IPS DF 6.9 (cell line): ENCODE results near the gene GBF1.

ENCODE experiments used
- DNase-seq: peaks from one replicate; pipeline ENCODE4 v3.0.0-alpha.2; 2013; ENCODE audit warnings: low read depth, low spot score
- H3K27ac ChIP-seq: one replicate; pipeline ENCODE4 v1.5.1; 2013; ENCODE audit warnings: low read length, control low read depth
- H3K27me3 ChIP-seq: 2 replicates; pipeline ENCODE4 v1.6.1; 2013; ENCODE audit warnings: mild to moderate bottlenecking, low read length; ENCODE audit not compliant: control insufficient read depth, insufficient read depth
- H3K36me3 ChIP-seq: 2 replicates; pipeline ENCODE4 v1.6.1; 2013; ENCODE audit warnings: low read length; ENCODE audit not compliant: control insufficient read depth, insufficient read depth
- H3K4me1 ChIP-seq: 2 replicates; pipeline ENCODE4 v1.6.1; 2013; ENCODE audit warnings: low read length; ENCODE audit not compliant: control insufficient read depth, insufficient read depth
- H3K4me3 ChIP-seq: 2 replicates; pipeline ENCODE4 v1.5.1; 2013; ENCODE audit warnings: mild to moderate bottlenecking, low read length
- H3K9me3 ChIP-seq: 2 replicates; pipeline ENCODE4 v1.6.1; 2013; ENCODE audit warnings: low read length, inconsistent platforms; ENCODE audit not compliant: control insufficient read depth, insufficient read depth
- WGBS: extraction: QIAGEN DNeasy Blood & Tissue Kit; methylation state at CpG from one replicate; pipeline ENCODE4 v1.1.7; 2013; ENCODE audit warnings: mixed read lengths, missing lambda C conversion rate; ENCODE audit not compliant: insufficient read length, insufficient coverage; 5-methylcytosine and 5-hydroxymethylcytosine counted together

The GBF1 gene

GRCh38 chr10:102341038-102341688 is 95.8 kb downstream of the GBF1 start:
- Histone ChIP-seq H3K9me3 (no peaks in the 10 kb centered on the region; the same call in 1 of the 2 replicates), H3K27ac (no peak overlapping the region), H3K4me3 (no peak overlapping the region), H3K4me1 (no peaks in the 10 kb centered on the region), H3K27me3 (peaks cover 23% of the 10 kb centered on the region), H3K36me3 (peaks cover 2% of the 10 kb centered on the region; the same call in 1 of the 2 replicates)
- WGBS = no CpG with 5 or more reads among the region's 2 CpGs
- DNase-seq = no peak

- no peaks in the 10 kb centered on the region for H3K4me1 ChIP-seq
- WGBS = no CpG with 5 or more reads among the region's 2 CpGs
- peaks cover 2% of the 10 kb centered on the region; the same call in 1 of the 2 replicates for H3K36me3 ChIP-seq
- no peaks in the 10 kb centered on the region; the same call in 1 of the 2 replicates for H3K9me3 ChIP-seq
- no peak overlapping the region for H3K4me3 ChIP-seq
- H3K27me3 ChIP-seq = peaks cover 23% of the 10 kb centered on the region
- no peak overlapping the region for H3K27ac ChIP-seq
- DNase-seq = peak; percentile 35
Observed at GRCh38 chr10:102342458-102342857, 97.1 kb downstream of the GBF1 start.

GRCh38 chr10:102342958-102343357 is 97.6 kb downstream of the GBF1 start:
- Histone ChIP-seq H3K36me3 (peaks cover 2% of the 10 kb centered on the region; the same call in 1 of the 2 replicates), H3K4me1 (no peaks in the 10 kb centered on the region), H3K27me3 (peaks cover 23% of the 10 kb centered on the region), H3K4me3 (no peak overlapping the region), H3K9me3 (no peaks in the 10 kb centered on the region; the same call in 1 of the 2 replicates), H3K27ac (no peak overlapping the region)
- DNase-seq = no peak
- no CpG with 5 or more reads among the region's 3 CpGs for WGBS

- Histone ChIP-seq H3K27me3 (peaks cover 23% of the 10 kb centered on the region), H3K4me3 (no peak overlapping the region), H3K36me3 (peaks cover 2% of the 10 kb centered on the region; the same call in 1 of the 2 replicates), H3K27ac (no peak overlapping the region), H3K4me1 (no peaks in the 10 kb centered on the region), H3K9me3 (no peaks in the 10 kb centered on the region; the same call in 1 of the 2 replicates)
- no CpG with 5 or more reads among the region's 3 CpGs for WGBS
- no peak for DNase-seq
Observed at GRCh38 chr10:102344067-102344466, 98.7 kb downstream of the GBF1 start.

- no peaks in the 10 kb centered on the region for H3K4me1 ChIP-seq
- H3K27me3 ChIP-seq = peaks cover 14% of the 10 kb centered on the region
- WGBS = no CpG with 5 or more reads among the region's 2 CpGs
- H3K4me3 ChIP-seq = no peak overlapping the region
- H3K36me3 ChIP-seq = peaks cover 2% of the 10 kb centered on the region; the same call in 1 of the 2 replicates
- H3K27ac ChIP-seq = no peak overlapping the region
- DNase-seq = peak; percentile 18
- H3K9me3 ChIP-seq = no peaks in the 10 kb centered on the region; the same call in 1 of the 2 replicates
Observed at GRCh38 chr10:102347236-102347828, 102.0 kb downstream of the GBF1 start.

- H3K27ac ChIP-seq = no peak overlapping the region
- no CpG with 5 or more reads among the region's 7 CpGs for WGBS
- no peaks in the 10 kb centered on the region for H3K9me3 ChIP-seq
- H3K4me1 ChIP-seq = no peaks in the 10 kb centered on the region
- DNase-seq = peak; percentile 29
- no peaks in the 10 kb centered on the region for H3K36me3 ChIP-seq
- no peak overlapping the region for H3K4me3 ChIP-seq
- H3K27me3 ChIP-seq = no peaks in the 10 kb centered on the region
Observed at GRCh38 chr10:102352066-102352715, 106.9 kb downstream of the GBF1 start.

GRCh38 chr10:102354451-102354850 is 109.1 kb downstream of the GBF1 start:
- H3K9me3 ChIP-seq = no peaks in the 10 kb centered on the region
- no peaks in the 10 kb centered on the region for H3K4me1 ChIP-seq
- H3K4me3 ChIP-seq = no peak overlapping the region
- no CpG with 5 or more reads among the region's 3 CpGs for WGBS
- no peak for DNase-seq
- H3K27me3 ChIP-seq = no peaks in the 10 kb centered on the region
- peaks cover 7% of the 10 kb centered on the region; the same call in 1 of the 2 replicates for H3K36me3 ChIP-seq
- H3K27ac ChIP-seq = no peak overlapping the region

- H3K36me3 ChIP-seq = peaks cover 16% of the 10 kb centered on the region; the same call in 1 of the 2 replicates
- no peaks in the 10 kb centered on the region for H3K4me1 ChIP-seq
- no peak overlapping the region for H3K27ac ChIP-seq
- no peaks in the 10 kb centered on the region for H3K27me3 ChIP-seq
- no peak for DNase-seq
- no peak overlapping the region for H3K4me3 ChIP-seq
- H3K9me3 ChIP-seq = no peaks in the 10 kb centered on the region
- no CpG with 5 or more reads among the region's 4 CpGs for WGBS
Observed at GRCh38 chr10:102358712-102359382, 113.5 kb downstream of the GBF1 start.

- WGBS = no CpG with 5 or more reads among the region's 1 CpG
- Histone ChIP-seq H3K4me3 (no peak overlapping the region), H3K27ac (no peak overlapping the region), H3K27me3 (no peaks in the 10 kb centered on the region), H3K9me3 (no peaks in the 10 kb centered on the region), H3K4me1 (no peaks in the 10 kb centered on the region), H3K36me3 (peaks cover 11% of the 10 kb centered on the region)
- no peak for DNase-seq
Observed at GRCh38 chr10:102367441-102367840, 122.1 kb downstream of the GBF1 start.

GRCh38 chr10:102368077-102368476 is 122.7 kb downstream of the GBF1 start:
- peaks cover 10% of the 10 kb centered on the region for H3K36me3 ChIP-seq
- no peak overlapping the region for H3K27ac ChIP-seq
- no peaks in the 10 kb centered on the region for H3K9me3 ChIP-seq
- no peaks in the 10 kb centered on the region for H3K27me3 ChIP-seq
- no peak for DNase-seq
- no CpG with 5 or more reads among the region's 3 CpGs for WGBS
- no peaks in the 10 kb centered on the region for H3K4me1 ChIP-seq
- H3K4me3 ChIP-seq = no peak overlapping the region
